Endothelial cell of umbilical vein (primary cell): Measurements from ENCODE around the gene HIPK1. TPM values are rescaled to one million over a fixed set of nuclear protein-coding genes. Genes with fewer than 3 reads are reported as not detected.

ENCODE experiments used
- BruUV-seq: library from RNA; stranded (reverse); fragments of 400-500 nt; replicated peaks from 2 replicates; lab custom pipeline; 2021; lab: Mats Ljungman, UMichigan
- CTCF ChIA-PET: fragments of 300-600, 350-600 bp; sonication (Branson Sonifier 250); formaldehyde crosslinking; loops from one replicate; lab custom pipeline; 2021; ENCODE audit warnings: antibody characterized with exemption, inconsistent platforms; lab: Charles Lee
- POLR2A ChIA-PET: fragments of 300-600, 350-600 bp; sonication (Branson Sonifier 250); formaldehyde crosslinking; loops from one replicate; lab custom pipeline; 2021; ENCODE audit warnings: antibody characterized with exemption, inconsistent platforms; lab: Charles Lee
- DNase-seq: peaks from one replicate; pipeline ENCODE4 v3.0.0-alpha.2; 2011; ENCODE audit warnings: low read depth, low spot score
- FAIRE-seq: peaks from 2 replicates; lab custom pipeline; 2011; peaks lifted over from hg19 to GRCh38; lab: Jason Lieb, UNC
- H2AFZ ChIP-seq: 2 replicates; pipeline ENCODE4 v1.6.0; 2012; ENCODE audit warnings: low read depth, low read length, control low read depth, inconsistent platforms
- H3K27ac ChIP-seq: 2 replicates; pipeline ENCODE4 v1.5.1; 2011; ENCODE audit warnings: low read depth, mild to moderate bottlenecking, control low read depth, low read length, moderate library complexity; ENCODE audit not compliant: insufficient read depth
- H3K27me3 ChIP-seq, 2 experiments: 2 replicates each; pipeline versions ENCODE4 v1.6.0 to v1.6.1; 2011; ENCODE audit warnings: low read length in 2 of 2, mixed read lengths in 1 of 2; ENCODE audit not compliant: control insufficient read depth in 2 of 2, insufficient read depth in 2 of 2
- H3K36me3 ChIP-seq, 2 experiments: 2 replicates in 1 of 2; 3 replicates in 1 of 2; pipeline ENCODE4 v1.5.1; 2011; ENCODE audit warnings: low read length in 2 of 2, mild to moderate bottlenecking in 1 of 2, moderate library complexity in 1 of 2; ENCODE audit not compliant: control insufficient read depth in 2 of 2, insufficient read depth in 2 of 2; ENCODE audit errors: extremely low read depth in 1 of 2
- H3K4me1 ChIP-seq: 3 replicates; pipeline ENCODE4 v1.5.1; 2011; ENCODE audit warnings: mild to moderate bottlenecking, low read length; ENCODE audit not compliant: control insufficient read depth, insufficient read depth; ENCODE audit errors: extremely low read depth
- H3K4me2 ChIP-seq: 2 replicates; pipeline ENCODE4 v1.6.1; 2011; ENCODE audit warnings: low read length, control low read depth, mixed read lengths; ENCODE audit not compliant: insufficient read depth
- H3K4me3 ChIP-seq, 3 experiments: fragments of 200-600 bp in 1 of 3; sonication (generic), shearing (Covaris generic) in 1 of 3; replicated peaks in 1 of 3; 2 replicates each; pipeline ENCODE4 v1.5.1; 2011 to 2016; ENCODE audit warnings: control low read depth in 3 of 3, low read length in 3 of 3, mild to moderate bottlenecking in 2 of 3, inconsistent platforms in 1 of 3, low read depth in 1 of 3, moderate library complexity in 1 of 3; ENCODE audit not compliant: insufficient read depth in 1 of 3
- H3K79me2 ChIP-seq: 2 replicates; pipeline ENCODE4 v1.6.0; 2012; ENCODE audit warnings: low read length, inconsistent platforms; ENCODE audit not compliant: control insufficient read depth, insufficient read depth
- H3K9ac ChIP-seq: replicated peaks from 2 replicates; pipeline ENCODE3; 2011; ENCODE audit warnings: low read length, control low read depth; ENCODE audit not compliant: insufficient read depth; ENCODE audit errors: extremely low read depth
- H3K9me1 ChIP-seq: replicated peaks from 3 replicates; pipeline ENCODE4 v1.6.0; 2011; ENCODE audit warnings: mild to moderate bottlenecking, low read length; ENCODE audit not compliant: control insufficient read depth, insufficient read depth; ENCODE audit errors: extremely low read depth
- H3K9me3 ChIP-seq: replicated peaks from 2 replicates; pipeline ENCODE4 v1.5.1; 2012; ENCODE audit warnings: low read length, inconsistent platforms; ENCODE audit not compliant: control insufficient read depth, insufficient read depth
- H4K20me1 ChIP-seq: replicated peaks from 2 replicates; pipeline ENCODE3; 2011; ENCODE audit warnings: mild to moderate bottlenecking, low read length; ENCODE audit not compliant: control insufficient read depth, insufficient read depth; ENCODE audit errors: extremely low read depth
- EZH2 ChIP-seq: IDR thresholded peaks from 2 replicates; pipeline ENCODE4 v1.6.1; 2012; ENCODE audit warnings: borderline replicate concordance, low read depth, mild to moderate bottlenecking, moderate library complexity, low read length, inconsistent platforms; ENCODE audit not compliant: severe bottlenecking
- FOS ChIP-seq: IDR thresholded peaks from 2 replicates; pipeline ENCODE4 v1.6.1; 2011; ENCODE audit warnings: mild to moderate bottlenecking, low read length, moderate library complexity, borderline replicate concordance; ENCODE audit not compliant: insufficient read depth
- GATA2 ChIP-seq: IDR thresholded peaks from 2 replicates; pipeline ENCODE4 v1.7.0; 2011; ENCODE audit warnings: low read depth, mild to moderate bottlenecking, moderate library complexity, mixed read lengths, low read length; ENCODE audit not compliant: insufficient read length, insufficient read depth
- JUN ChIP-seq: IDR thresholded peaks from 2 replicates; pipeline ENCODE4 v1.6.1; 2011; ENCODE audit warnings: borderline replicate concordance, low read depth; ENCODE audit not compliant: insufficient read length, insufficient read depth
- POLR2AphosphoS5 ChIP-seq: IDR thresholded peaks from 2 replicates; pipeline ENCODE4 v1.6.1; 2012; ENCODE audit warnings: low read depth, mild to moderate bottlenecking, control low read depth, low read length, moderate library complexity; ENCODE audit not compliant: insufficient read depth
- dilution Hi-C: fragments of 300-500 bp; cut with MboI; formaldehyde crosslinking; loops from one replicate; pipeline ENCODE4 v1.15.0; 2019; ENCODE audit warnings: low sequenced_read_pairs; ENCODE audit not compliant: extremely low pct_ligation_motif_present
- intact Hi-C: fragments of 100-400 bp; cut with micrococcal nuclease; formaldehyde crosslinking; loops from one replicate; pipeline ENCODE4 v1.10.0; 2022
- polyA plus RNA-seq, 4 experiments: library from polyadenylated mRNA; depleted of rRNA in 3 of 4; stranded (reverse) in 3 of 4; unstranded in 1 of 4; fragments of >200 nt; gene quantifications; 2 replicates each; pipeline versions ENCODE4 v1.2.1 to v1.2.3, GENCODE V29; 2011 to 2012; ENCODE audit warnings: missing spikeins in 1 of 4
- total RNA-seq: library from RNA; stranded (reverse); gene quantifications from 2 replicates; pipeline ENCODE4 v1.2.3, GENCODE V29; 2021

HIPK1 gene
- total and polyA plus RNA-seq, 2 donors (not counting 3 experiments of a cell fraction or from before 2014, with no cell fraction given): 39.3 to 56.1 TPM

- Histone ChIP-seq H3K27ac (peak overlapping the region; percentile 72), H3K9ac (peak overlapping the region; percentile 89), H3K36me3 (no peaks in the 10 kb centered on the region), H3K4me3 (peak overlapping the region; percentile 63 to 68 (median 65)), H3K9me3 (no peaks in the 10 kb centered on the region), H2AFZ (no peak overlapping the region), H3K27me3 (no peaks in the 10 kb centered on the region), H3K4me2 (peak overlapping the region; percentile 50), H3K79me2 (peaks cover 60% of the 10 kb centered on the region), H4K20me1 (no peaks in the 10 kb centered on the region), H3K9me1 (no peaks in the 10 kb centered on the region), H3K4me1 (peaks cover 26% of the 10 kb centered on the region)
- FAIRE-seq (peak; percentile 43), DNase-seq (peak; percentile 84)
- dilution Hi-C loops (no loop called here), intact Hi-C loops (loop anchor here (1.0 to 2.0 kb wide), 2 partner anchors 17 to 46 kb away; no protein-coding TSS in a partner anchor)
- ChIA-PET POLR2A (interaction anchor here (1.0 to 2.1 kb wide), 4 partner anchors 17 to 118 kb away, joined by 3 to 8 read pairs (median 4); partner anchors contain the start of genes AP4B1, DCLRE1B and RSBN1), CTCF (interaction anchor here (0.6 to 6.8 kb wide), 22 partner anchors 9 to 1678 kb away, joined by 3 to 54 read pairs (median 4); partner anchors contain the start of genes AP4B1, DCLRE1B and RSBN1)
- BruUV-seq: no TSS peak
- no peak for TF ChIP-seq EZH2
- no peak for TF ChIP-seq POLR2AphosphoS5
- no peak for TF ChIP-seq FOS
- no peak for TF ChIP-seq JUN
- TF ChIP-seq GATA2: no peak
These were observed 1.5 kb downstream of the HIPK1 start for GRCh38 chr1:113930499-113931161.

DNA sequence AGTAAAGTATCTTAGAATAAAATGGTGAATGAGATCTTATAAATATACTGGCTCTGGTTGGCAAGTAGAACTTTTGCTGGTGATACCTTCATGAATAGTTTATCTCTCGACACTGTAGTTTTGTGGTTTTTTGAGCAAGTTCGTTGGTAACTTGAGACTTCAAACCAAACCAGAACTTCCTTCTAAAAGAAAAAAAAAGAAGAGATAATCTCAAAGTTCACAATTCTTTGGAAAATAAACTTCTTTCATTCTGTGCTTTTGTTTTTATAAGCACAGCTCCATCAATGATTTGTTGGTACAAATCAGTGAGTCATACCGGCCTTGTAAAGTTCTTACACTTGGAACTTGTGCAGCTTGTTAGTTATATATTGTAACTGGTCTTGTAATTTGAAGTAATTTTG, 2.3 kb downstream of the HIPK1 start:
- intact Hi-C loops (loop anchor here (2.0 kb wide), 1 partner anchor 45 kb away; no protein-coding TSS in a partner anchor), dilution Hi-C loops (no loop called here)
- DNase-seq: peak; percentile 66
- peak overlapping the region; percentile 50 for H3K4me2 ChIP-seq
- H3K4me3 ChIP-seq: peak overlapping the region in 2 of 3 experiments; percentile 10 to 68
- ChIA-PET CTCF (interaction anchor here (1.1 to 6.8 kb wide), 13 partner anchors 8 to 351 kb away, joined by 3 to 54 read pairs (median 5); partner anchors contain the start of genes AP4B1, DCLRE1B and RSBN1), POLR2A (no interaction called here)
- H4K20me1 ChIP-seq: no peaks in the 10 kb centered on the region
- peaks cover 68% of the 10 kb centered on the region for H3K79me2 ChIP-seq
- H3K27me3 ChIP-seq: no peaks in the 10 kb centered on the region
- H3K9me3 ChIP-seq: no peaks in the 10 kb centered on the region
- H3K36me3 ChIP-seq: no peaks in the 10 kb centered on the region
- peak overlapping the region; percentile 89 for H3K9ac ChIP-seq
- no peak overlapping the region for H2AFZ ChIP-seq
- peak; percentile 42 for FAIRE-seq
- peak overlapping the region; percentile 72 for H3K27ac ChIP-seq
- H3K9me1 ChIP-seq: no peaks in the 10 kb centered on the region
- peaks cover 28% of the 10 kb centered on the region for H3K4me1 ChIP-seq
- TF ChIP-seq FOS: peak; percentile 76
- TF ChIP-seq JUN: peak; percentile 46
- no peak for TF ChIP-seq EZH2
- BruUV-seq: no TSS peak
